ENCODE data around the gene OPRL1. TPM values are rescaled to one million over a fixed set of nuclear protein-coding genes. Genes with fewer than 3 reads are reported as not detected.

OPRL1 gene
- total RNA-seq, 1 donor from 2014 or later = 1.4 TPM

DNA sequence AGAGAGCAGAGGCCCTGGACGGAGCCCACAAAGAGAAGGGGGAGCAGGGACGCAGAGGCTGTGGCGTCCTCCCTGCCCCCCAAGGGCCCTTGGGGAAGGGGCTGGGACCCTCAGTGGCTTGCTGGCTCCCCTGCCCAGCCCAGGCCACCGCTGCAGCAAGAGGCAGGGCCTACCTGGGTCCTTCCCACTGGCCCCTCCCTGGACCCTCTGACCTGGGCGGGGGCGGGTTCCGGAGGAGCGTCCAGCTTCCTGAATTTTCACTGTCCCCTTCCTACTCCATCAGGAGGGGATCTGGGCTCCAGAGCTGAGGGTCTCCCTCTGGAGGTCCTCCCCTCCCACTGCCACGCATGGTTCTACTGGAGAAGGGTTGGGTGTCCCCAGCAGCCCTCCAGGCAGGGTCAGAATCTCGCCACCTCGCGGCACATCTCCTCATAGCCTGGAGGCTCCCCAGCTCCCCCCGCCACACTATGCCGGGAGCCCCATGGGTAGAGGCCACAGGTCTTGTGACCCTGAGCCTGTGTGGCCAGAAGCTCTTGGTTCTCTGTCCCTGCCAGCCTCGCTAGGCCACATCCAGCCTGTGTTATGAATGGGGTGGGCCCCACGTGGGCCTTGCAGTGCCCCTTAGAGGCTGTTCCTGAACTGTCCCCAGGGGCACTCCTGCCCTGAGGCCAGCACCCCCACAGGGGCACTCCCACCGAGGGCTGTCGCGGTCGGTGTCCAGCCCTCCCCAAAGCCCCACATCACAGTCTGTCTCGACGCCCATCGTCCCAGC is 29.4 kb upstream of the OPRL1 start:
- TF ChIP-seq, protein P1, sequence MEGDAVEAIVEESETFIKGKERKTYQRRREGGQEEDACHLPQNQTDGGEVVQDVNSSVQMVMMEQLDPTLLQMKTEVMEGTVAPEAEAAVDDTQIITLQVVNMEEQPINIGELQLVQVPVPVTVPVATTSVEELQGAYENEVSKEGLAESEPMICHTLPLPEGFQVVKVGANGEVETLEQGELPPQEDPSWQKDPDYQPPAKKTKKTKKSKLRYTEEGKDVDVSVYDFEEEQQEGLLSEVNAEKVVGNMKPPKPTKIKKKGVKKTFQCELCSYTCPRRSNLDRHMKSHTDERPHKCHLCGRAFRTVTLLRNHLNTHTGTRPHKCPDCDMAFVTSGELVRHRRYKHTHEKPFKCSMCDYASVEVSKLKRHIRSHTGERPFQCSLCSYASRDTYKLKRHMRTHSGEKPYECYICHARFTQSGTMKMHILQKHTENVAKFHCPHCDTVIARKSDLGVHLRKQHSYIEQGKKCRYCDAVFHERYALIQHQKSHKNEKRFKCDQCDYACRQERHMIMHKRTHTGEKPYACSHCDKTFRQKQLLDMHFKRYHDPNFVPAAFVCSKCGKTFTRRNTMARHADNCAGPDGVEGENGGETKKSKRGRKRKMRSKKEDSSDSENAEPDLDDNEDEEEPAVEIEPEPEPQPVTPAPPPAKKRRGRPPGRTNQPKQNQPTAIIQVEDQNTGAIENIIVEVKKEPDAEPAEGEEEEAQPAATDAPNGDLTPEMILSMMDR (IDR thresholded peaks at IDR 0.05) = no peak

DNA sequence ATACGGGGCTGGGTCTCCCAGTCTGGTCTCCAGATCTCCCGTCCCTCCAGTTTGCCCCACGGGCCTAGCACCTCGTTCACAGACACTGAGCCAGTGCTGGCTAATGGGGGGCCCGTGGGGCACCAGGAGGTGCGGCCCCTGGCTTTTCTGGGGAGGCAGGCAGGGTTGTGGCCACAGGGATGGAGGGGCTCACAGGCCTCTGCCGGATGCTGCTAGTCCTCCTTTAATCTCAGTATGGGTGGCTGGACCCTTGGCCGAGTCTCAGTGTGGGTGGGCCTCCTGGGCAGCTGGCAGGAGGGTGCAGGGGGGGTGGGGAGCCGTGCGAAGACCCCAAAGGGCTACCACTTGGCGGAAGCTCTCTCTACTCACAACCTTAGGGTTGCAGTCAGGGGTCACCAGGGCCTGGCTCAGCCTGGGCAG is 28.8 kb upstream of the OPRL1 start:
- Mint-ChIP-seq H3K27ac (no peak overlapping the region), H3K27me3 (peaks cover 43% of the 10 kb centered on the region), H3K36me3 (ENCODE audit: low read depth) (no peaks in the 10 kb centered on the region), H3K4me1 (peaks cover 6% of the 10 kb centered on the region), H3K4me3 (no peak overlapping the region), H3K9me3 (no peaks in the 10 kb centered on the region)
- intact Hi-C loops (cut with micrococcal nuclease) = no loop called here
- CTCF ChIA-PET = no interaction called here
- TF ChIP-seq, protein P1 (IDR thresholded peaks at IDR 0.05) = no peak
- ATAC-seq (ENCODE audit: low read depth) (no peak), DNase-seq (no peak)
- POLR2A ChIA-PET = interaction anchor here (0.5 kb wide), 1 partner anchor 69 kb away, joined by 3 read pairs; no protein-coding TSS in a partner anchor

More for the DNA sequence above, 29.4 kb upstream of the OPRL1 start:
- H3K36me3 Mint-ChIP-seq (ENCODE audit: low read depth) = no peaks in the 10 kb centered on the region
- peaks cover 6% of the 10 kb centered on the region for H3K4me1 Mint-ChIP-seq
- ChIA-PET POLR2A (interaction anchor here (1.0 kb wide), 1 partner anchor 11 kb away, joined by 10 read pairs; no protein-coding TSS in a partner anchor), CTCF (interaction anchor here (1.0 kb wide), 1 partner anchor 12 kb away, joined by 6 read pairs; the partner anchor contains the start of gene TCEA2)
- H3K27ac Mint-ChIP-seq = no peak overlapping the region
- peaks cover 44% of the 10 kb centered on the region for H3K27me3 Mint-ChIP-seq
- H3K4me3 Mint-ChIP-seq = no peak overlapping the region
- ATAC-seq (ENCODE audit: low read depth) = no peak
- no peaks in the 10 kb centered on the region for H3K9me3 Mint-ChIP-seq
- DNase-seq = no peak
- intact Hi-C loops (cut with micrococcal nuclease) = no loop called here

DNA sequence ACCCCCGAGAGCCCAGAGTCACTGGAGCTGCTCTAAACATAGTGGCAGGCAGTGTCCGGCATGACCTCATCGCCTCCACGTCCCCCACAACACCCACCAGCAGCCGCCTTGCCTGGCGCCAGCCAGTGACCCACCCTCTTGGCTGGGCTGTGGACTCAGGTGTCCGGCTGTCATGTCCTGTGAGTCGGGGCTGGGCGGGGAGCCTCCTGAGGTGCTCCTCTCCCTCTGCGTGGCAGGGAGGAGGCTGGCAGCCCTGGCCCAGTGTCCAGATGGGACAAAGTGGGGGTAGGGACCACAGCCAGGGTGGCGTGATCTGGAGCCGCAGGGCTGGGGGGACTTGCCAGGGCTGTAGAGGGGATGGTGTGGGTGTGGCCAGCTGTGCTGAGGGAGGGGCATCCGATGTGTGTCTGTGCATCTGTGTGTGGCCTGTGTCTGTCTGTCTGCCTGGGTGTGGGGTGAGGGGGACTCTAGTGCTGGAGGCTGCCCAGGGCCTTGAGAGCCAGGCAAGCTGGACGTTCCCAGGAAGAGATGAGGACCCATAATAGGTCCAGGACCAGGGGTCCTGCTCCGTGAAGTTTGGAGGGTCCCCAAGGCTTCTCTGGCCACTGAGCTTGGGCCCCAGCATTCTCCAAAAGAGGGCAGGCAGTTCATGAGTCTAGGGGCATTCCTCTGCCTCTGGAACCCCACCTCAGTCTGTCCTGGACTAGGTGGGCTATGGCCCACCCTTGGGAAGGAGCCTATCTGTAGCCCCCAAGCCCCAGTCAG is 28.1 kb upstream of the OPRL1 start:
- ATAC-seq (ENCODE audit: low read depth) (no peak), DNase-seq (no peak)
- Mint-ChIP-seq H3K9me3 (no peaks in the 10 kb centered on the region), H3K4me1 (peaks cover 6% of the 10 kb centered on the region), H3K36me3 (ENCODE audit: low read depth) (no peaks in the 10 kb centered on the region), H3K27ac (no peak overlapping the region), H3K27me3 (peaks cover 39% of the 10 kb centered on the region), H3K4me3 (no peak overlapping the region)
- ChIA-PET POLR2A (interaction anchor here (0.5 kb wide), 1 partner anchor 69 kb away, joined by 3 read pairs; no protein-coding TSS in a partner anchor), CTCF (interaction anchor here (1.2 kb wide), 1 partner anchor 12 kb away, joined by 3 read pairs; no protein-coding TSS in a partner anchor)
- intact Hi-C loops (cut with micrococcal nuclease) = no loop called here
- TF ChIP-seq, protein P1 (IDR thresholded peaks at IDR 0.05) = no peak

DNA sequence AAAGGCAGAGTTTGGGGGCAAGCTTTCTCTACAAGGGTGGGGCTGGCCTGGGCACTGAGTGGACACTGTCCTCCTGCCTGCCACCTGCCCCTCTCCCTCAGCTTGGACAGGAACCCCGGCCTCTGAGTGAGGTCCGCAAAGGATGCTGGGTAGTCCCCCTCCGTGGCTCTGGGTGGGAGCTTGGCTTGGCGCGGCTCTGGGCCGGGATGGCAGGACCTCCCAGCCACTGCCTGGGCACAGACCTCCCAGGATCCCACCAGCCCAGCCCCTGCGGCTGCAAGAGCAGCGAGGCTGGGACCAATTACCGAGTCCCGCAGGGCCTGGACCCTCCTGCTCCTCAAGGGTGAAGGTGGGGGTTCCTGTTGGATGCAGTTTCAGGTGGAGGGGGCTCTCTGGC is 27.6 kb upstream of the OPRL1 start:
- H3K9me3 Mint-ChIP-seq = no peaks in the 10 kb centered on the region
- ATAC-seq (ENCODE audit: low read depth) (no peak), DNase-seq (no peak)
- POLR2A ChIA-PET = no interaction called here
- H3K4me1 Mint-ChIP-seq = peaks cover 9% of the 10 kb centered on the region
- TF ChIP-seq, protein P1 (IDR thresholded peaks at IDR 0.05) = no peak
- intact Hi-C loops (cut with micrococcal nuclease) = no loop called here
- no peak overlapping the region for H3K4me3 Mint-ChIP-seq
- H3K36me3 Mint-ChIP-seq (ENCODE audit: low read depth) = no peaks in the 10 kb centered on the region
- H3K27ac Mint-ChIP-seq = no peak overlapping the region
- CTCF ChIA-PET = interaction anchor here (1.0 to 1.2 kb wide), 2 partner anchors 13 to 17 kb away, joined by 3 read pairs; no protein-coding TSS in a partner anchor
- H3K27me3 Mint-ChIP-seq = peaks cover 33% of the 10 kb centered on the region

Data from activated B cell treated with CpG ODN at 0.5 μM for 24 hours (primary cell).